ENCODE measurements around the gene DNAH7.

Gene DNAH7

DNA sequence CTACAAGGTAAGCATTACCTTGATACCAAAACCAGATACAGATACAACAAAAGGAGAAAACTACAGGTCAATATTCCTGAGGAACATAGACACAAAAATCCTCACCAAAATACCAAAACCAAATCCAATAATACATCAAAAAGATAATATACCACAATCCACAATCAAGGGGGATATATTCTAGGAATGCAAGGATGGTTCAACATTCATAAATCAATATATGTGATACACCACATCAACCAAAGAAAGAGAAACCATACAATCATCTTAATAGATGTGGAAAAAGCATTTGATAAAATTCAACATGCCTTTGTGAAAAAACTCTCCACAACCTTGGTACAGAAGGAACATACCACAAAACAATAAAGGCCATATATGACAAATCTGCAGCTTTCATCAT lies 28.4 kb downstream of the DNAH7 start:
- H3K27me3 ChIP-seq (ENCODE audit: control insufficient read depth in 3 of 3, insufficient read depth in 3 of 3, low read depth in 1 of 3, low read length in 3 of 3): no peaks in the 10 kb centered on the region

DNA sequence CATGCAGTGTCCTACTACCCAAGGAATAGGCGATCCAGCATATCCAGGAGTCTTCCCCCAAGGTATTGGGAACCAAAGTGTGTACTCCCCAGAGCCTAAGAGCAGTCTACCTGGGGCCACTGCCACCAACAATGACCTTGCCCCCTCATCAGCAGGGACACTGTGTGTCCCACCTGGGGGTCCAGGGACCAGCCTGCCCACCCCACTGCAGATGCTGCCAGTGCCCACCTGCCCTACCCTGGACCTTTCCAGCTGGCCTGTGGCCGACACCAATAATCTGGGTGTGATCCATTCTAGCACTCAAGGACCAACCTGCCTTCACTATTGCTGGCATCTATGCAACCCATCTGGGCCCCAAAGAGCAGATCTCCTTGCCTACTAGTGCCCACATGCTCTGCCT lies 32.2 kb downstream of the DNAH7 start:
- Histone ChIP-seq H2BK120ac (ENCODE audit: low read depth, low read length) (no peak overlapping the region), H3K23ac (ENCODE audit: low read depth, low read length, poor library complexity) (no peak overlapping the region), H3K4ac (ENCODE audit: low read length) (no peak overlapping the region), H3K4me2 (ENCODE audit: insufficient read depth, low read length, poor library complexity, severe bottlenecking) (no peak overlapping the region), H2BK5ac (ENCODE audit: low read length) (peak overlapping the region; percentile 24), H3K14ac (ENCODE audit: low read length) (no peak overlapping the region), H2BK15ac (ENCODE audit: low read length) (no peak overlapping the region), H3K27ac (replicated peaks; ENCODE audit: low read length) (no peak overlapping the region), H2BK12ac (ENCODE audit: low read length) (no peak overlapping the region), H3K36me3 (replicated peaks in 1 of 2; ENCODE audit: control insufficient read depth in 2 of 2, insufficient read depth in 2 of 2, low read length in 2 of 2) (no peaks in the 10 kb centered on the region), H3K4me3 (ENCODE audit: low read length in 2 of 2) (peak overlapping the region in 1 of 2 donors; percentile 8), H2AK5ac (ENCODE audit: low read depth, low read length) (no peak overlapping the region), H2AFZ (ENCODE audit: low read length) (no peak overlapping the region), H3K27me3 (ENCODE audit: control insufficient read depth in 3 of 3, insufficient read depth in 3 of 3, low read depth in 1 of 3, low read length in 3 of 3) (no peaks in the 10 kb centered on the region), H4K91ac (ENCODE audit: low read depth, low read length, poor library complexity) (no peak overlapping the region), H4K8ac (ENCODE audit: low read depth, low read length) (no peak overlapping the region), H3K9me3 (replicated peaks in 1 of 2; ENCODE audit: control insufficient read depth in 2 of 2, insufficient read depth in 1 of 2, low read depth in 1 of 2, low read length in 2 of 2) (peaks cover 0 to 3% of the 10 kb centered on the region in 2 donors), H3K9ac (ENCODE audit: low read depth, low read length, poor library complexity) (no peak overlapping the region), H3K18ac (ENCODE audit: low read length) (peak overlapping the region; percentile 19), H3K79me1 (ENCODE audit: low read depth, low read length) (no peaks in the 10 kb centered on the region), H3K4me1 (ENCODE audit: control insufficient read depth in 2 of 2, insufficient read depth in 1 of 2, low read depth in 1 of 2, low read length in 2 of 2) (no peaks in the 10 kb centered on the region)
- no CpG with 5 or more reads among the region's 2 CpGs for WGBS, 2 donors (ENCODE audit: extremely low coverage in 2 of 2, insufficient read length in 2 of 2, insufficient replicate concordance in 1 of 2)
- DNase-seq (ENCODE audit: low spot score): no peak

More for the DNA sequence above, 28.4 kb downstream of the DNAH7 start:
- H2AFZ ChIP-seq (ENCODE audit: low read length): no peak overlapping the region
- H3K14ac ChIP-seq (ENCODE audit: low read length): no peak overlapping the region
- H3K9ac ChIP-seq (ENCODE audit: low read depth, low read length, poor library complexity): no peak overlapping the region
- H2BK15ac ChIP-seq (ENCODE audit: low read length): no peak overlapping the region
- no peaks in the 10 kb centered on the region for H3K36me3 ChIP-seq (replicated peaks in 1 of 2; ENCODE audit: control insufficient read depth in 2 of 2, insufficient read depth in 2 of 2, low read length in 2 of 2)
- H4K91ac ChIP-seq (ENCODE audit: low read depth, low read length, poor library complexity): no peak overlapping the region
- no peak overlapping the region for H3K4me2 ChIP-seq (ENCODE audit: insufficient read depth, low read length, poor library complexity, severe bottlenecking)
- H3K18ac ChIP-seq (ENCODE audit: low read length): no peak overlapping the region
- H3K79me1 ChIP-seq (ENCODE audit: low read depth, low read length): no peaks in the 10 kb centered on the region
- no peak overlapping the region for H4K8ac ChIP-seq (ENCODE audit: low read depth, low read length)
- no peak overlapping the region for H3K4me3 ChIP-seq (ENCODE audit: low read length in 2 of 2)
- no peak overlapping the region for H2BK5ac ChIP-seq (ENCODE audit: low read length)
- no peak overlapping the region for H2BK120ac ChIP-seq (ENCODE audit: low read depth, low read length)
- H3K27ac ChIP-seq (replicated peaks; ENCODE audit: low read length): no peak overlapping the region
- no peak overlapping the region for H2BK12ac ChIP-seq (ENCODE audit: low read length)
- no peak overlapping the region for H3K4ac ChIP-seq (ENCODE audit: low read length)
- H3K9me3 ChIP-seq (replicated peaks in 1 of 2; ENCODE audit: control insufficient read depth in 2 of 2, insufficient read depth in 1 of 2, low read depth in 1 of 2, low read length in 2 of 2): peaks cover 0 to 3% of the 10 kb centered on the region in 2 donors
- no peak overlapping the region for H3K23ac ChIP-seq (ENCODE audit: low read depth, low read length, poor library complexity)
- no peak overlapping the region for H2AK5ac ChIP-seq (ENCODE audit: low read depth, low read length)
- no peaks in the 10 kb centered on the region for H3K4me1 ChIP-seq (ENCODE audit: control insufficient read depth in 2 of 2, insufficient read depth in 1 of 2, low read depth in 1 of 2, low read length in 2 of 2)
- DNase-seq (ENCODE audit: low spot score): no peak

DNA sequence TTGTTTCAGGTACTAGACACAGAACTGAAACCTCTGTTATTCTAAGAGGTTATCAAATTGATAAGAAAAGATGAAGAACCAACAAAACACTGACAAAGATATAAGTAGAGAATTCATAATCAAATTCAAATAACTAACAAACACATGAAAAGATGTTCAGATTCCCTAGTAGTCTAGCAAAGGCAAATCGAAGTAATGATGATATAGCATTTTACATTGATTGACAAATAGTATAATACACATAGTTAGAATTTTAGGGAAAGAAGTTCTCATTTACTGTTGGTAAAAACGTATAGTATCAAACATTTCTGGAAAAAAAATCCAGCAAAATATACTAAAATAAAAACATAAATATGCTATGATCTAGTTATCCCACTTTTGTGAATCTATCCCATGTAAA lies 50.6 kb downstream of the DNAH7 start:
- no peak overlapping the region for H3K23ac ChIP-seq (ENCODE audit: low read depth, low read length, poor library complexity)
- no peak overlapping the region for H3K9ac ChIP-seq (ENCODE audit: low read depth, low read length, poor library complexity)
- no peak overlapping the region for H2BK12ac ChIP-seq (ENCODE audit: low read length)
- H3K4me2 ChIP-seq (ENCODE audit: insufficient read depth, low read length, poor library complexity, severe bottlenecking): no peak overlapping the region
- H2BK120ac ChIP-seq (ENCODE audit: low read depth, low read length): no peak overlapping the region
- no peaks in the 10 kb centered on the region for H3K4me1 ChIP-seq (ENCODE audit: control insufficient read depth in 2 of 2, insufficient read depth in 1 of 2, low read depth in 1 of 2, low read length in 2 of 2)
- H3K27me3 ChIP-seq (ENCODE audit: control insufficient read depth in 3 of 3, insufficient read depth in 3 of 3, low read depth in 1 of 3, low read length in 3 of 3): no peaks in the 10 kb centered on the region
- H2BK5ac ChIP-seq (ENCODE audit: low read length): no peak overlapping the region
- WGBS, 2 donors (ENCODE audit: extremely low coverage in 2 of 2, insufficient read length in 2 of 2, insufficient replicate concordance in 1 of 2): no CpG with 5 or more reads among the region's 2 CpGs
- no peak overlapping the region for H2BK15ac ChIP-seq (ENCODE audit: low read length)
- no peak overlapping the region for H3K4ac ChIP-seq (ENCODE audit: low read length)
- no peaks in the 10 kb centered on the region for H3K36me3 ChIP-seq (replicated peaks in 1 of 2; ENCODE audit: control insufficient read depth in 2 of 2, insufficient read depth in 2 of 2, low read length in 2 of 2)
- no peak overlapping the region for H2AK5ac ChIP-seq (ENCODE audit: low read depth, low read length)
- no peak overlapping the region for H3K18ac ChIP-seq (ENCODE audit: low read length)
- no peak overlapping the region for H4K8ac ChIP-seq (ENCODE audit: low read depth, low read length)
- H3K4me3 ChIP-seq (ENCODE audit: low read length in 2 of 2): no peak overlapping the region
- no peak overlapping the region for H2AFZ ChIP-seq (ENCODE audit: low read length)
- peaks cover 0 to 6% of the 10 kb centered on the region in 2 donors for H3K9me3 ChIP-seq (replicated peaks in 1 of 2; ENCODE audit: control insufficient read depth in 2 of 2, insufficient read depth in 1 of 2, low read depth in 1 of 2, low read length in 2 of 2)
- H3K79me1 ChIP-seq (ENCODE audit: low read depth, low read length): no peaks in the 10 kb centered on the region
- no peak overlapping the region for H4K91ac ChIP-seq (ENCODE audit: low read depth, low read length, poor library complexity)
- no peak overlapping the region for H3K27ac ChIP-seq (replicated peaks; ENCODE audit: low read length)
- DNase-seq (ENCODE audit: low spot score): no peak
- H3K14ac ChIP-seq (ENCODE audit: low read length): no peak overlapping the region

DNA sequence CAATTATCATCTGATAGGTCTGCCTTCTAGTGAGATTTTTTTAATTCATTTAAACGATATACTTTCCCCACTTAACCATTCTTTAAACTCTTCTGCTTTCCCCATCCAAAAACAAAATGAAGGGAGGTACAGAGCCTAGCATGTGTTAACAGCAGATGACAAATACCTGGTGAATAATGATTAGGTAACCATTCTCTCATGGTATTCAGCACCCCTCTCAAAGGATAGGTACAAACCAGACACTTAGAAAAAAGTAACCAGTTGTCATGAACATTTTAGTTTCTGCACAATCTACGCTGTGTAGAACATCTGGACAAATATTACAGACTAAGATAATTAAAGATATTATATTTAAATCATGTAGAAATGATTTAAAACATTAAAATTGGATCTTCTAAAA lies 56.3 kb downstream of the DNAH7 start:
- H4K8ac ChIP-seq (ENCODE audit: low read depth, low read length): no peak overlapping the region
- H3K9me3 ChIP-seq (replicated peaks in 1 of 2; ENCODE audit: control insufficient read depth in 2 of 2, insufficient read depth in 1 of 2, low read depth in 1 of 2, low read length in 2 of 2): peaks cover 0 to 1% of the 10 kb centered on the region in 2 donors
- H2BK120ac ChIP-seq (ENCODE audit: low read depth, low read length): no peak overlapping the region
- no peak overlapping the region for H2BK12ac ChIP-seq (ENCODE audit: low read length)
- no peaks in the 10 kb centered on the region for H3K4me1 ChIP-seq (ENCODE audit: control insufficient read depth in 2 of 2, insufficient read depth in 1 of 2, low read depth in 1 of 2, low read length in 2 of 2)
- no peak overlapping the region for H3K18ac ChIP-seq (ENCODE audit: low read length)
- no peak overlapping the region for H3K4ac ChIP-seq (ENCODE audit: low read length)
- no peak overlapping the region for H3K14ac ChIP-seq (ENCODE audit: low read length)
- no peak for DNase-seq (ENCODE audit: low spot score)
- H2AK5ac ChIP-seq (ENCODE audit: low read depth, low read length): no peak overlapping the region
- H4K91ac ChIP-seq (ENCODE audit: low read depth, low read length, poor library complexity): no peak overlapping the region
- no peak overlapping the region for H2BK15ac ChIP-seq (ENCODE audit: low read length)
- H3K4me2 ChIP-seq (ENCODE audit: insufficient read depth, low read length, poor library complexity, severe bottlenecking): no peak overlapping the region
- H3K36me3 ChIP-seq (replicated peaks in 1 of 2; ENCODE audit: control insufficient read depth in 2 of 2, insufficient read depth in 2 of 2, low read length in 2 of 2): no peaks in the 10 kb centered on the region
- H2AFZ ChIP-seq (ENCODE audit: low read length): no peak overlapping the region
- no peak overlapping the region for H2BK5ac ChIP-seq (ENCODE audit: low read length)
- no peak overlapping the region for H3K27ac ChIP-seq (replicated peaks; ENCODE audit: low read length)
- no peak overlapping the region for H3K23ac ChIP-seq (ENCODE audit: low read depth, low read length, poor library complexity)
- WGBS, 2 donors (ENCODE audit: extremely low coverage in 2 of 2, insufficient read length in 2 of 2, insufficient replicate concordance in 1 of 2): no CpG with 5 or more reads among the region's 2 CpGs
- H3K4me3 ChIP-seq (ENCODE audit: low read length in 2 of 2): no peak overlapping the region
- no peaks in the 10 kb centered on the region for H3K27me3 ChIP-seq (ENCODE audit: control insufficient read depth in 3 of 3, insufficient read depth in 3 of 3, low read depth in 1 of 3, low read length in 3 of 3)
- H3K79me1 ChIP-seq (ENCODE audit: low read depth, low read length): no peaks in the 10 kb centered on the region
- H3K9ac ChIP-seq (ENCODE audit: low read depth, low read length, poor library complexity): no peak overlapping the region

Data from neuronal stem cell (in vitro differentiated cells).